NCI-H2227 treated with DMSO at 0.1 percent for 48 hours (cell line): Measurements from ENCODE around the gene OTOP2.
"Not testable (repeated sequence)": the region's sequence is repeated elsewhere in the genome, so short reads cannot be mapped to it uniquely, and the experiment has no call there.

ENCODE experiments used
- DNase-seq: peaks from one replicate; lab custom pipeline; 2025; lab: John Stamatoyannopoulos, UW

Gene OTOP2

GRCh38 chr17:74952431-74953133 lies 28.5 kb downstream of the OTOP2 start:
- no peak for DNase-seq

GRCh38 chr17:74953134-74953687 lies 29.1 kb downstream of the OTOP2 start:
- no peak for DNase-seq

- no peak for DNase-seq
Measured at GRCh38 chr17:74954115-74954514, 30.0 kb downstream of the OTOP2 start.

GRCh38 chr17:74954665-74955421 lies 30.8 kb downstream of the OTOP2 start:
- DNase-seq = no peak

GRCh38 chr17:74956093-74956492 lies 32.0 kb downstream of the OTOP2 start:
- DNase-seq = no peak

- peak; percentile 30 for DNase-seq
Measured at GRCh38 chr17:74957935-74958740, 34.1 kb downstream of the OTOP2 start.

- DNase-seq = no peak
Measured at GRCh38 chr17:74959826-74960515, 35.9 kb downstream of the OTOP2 start.

GRCh38 chr17:74960570-74961342 lies 36.7 kb downstream of the OTOP2 start:
- DNase-seq = no peak

GRCh38 chr17:74961657-74962350 lies 37.7 kb downstream of the OTOP2 start:
- peak; percentile 69 for DNase-seq

- no peak for DNase-seq
Measured at GRCh38 chr17:74962622-74963394, 38.7 kb downstream of the OTOP2 start.

- DNase-seq = no peak
Measured at GRCh38 chr17:74963656-74964055, 39.6 kb downstream of the OTOP2 start.

GRCh38 chr17:74964246-74964761 lies 40.2 kb downstream of the OTOP2 start:
- no peak for DNase-seq

- no peak for DNase-seq
Measured at GRCh38 chr17:74964988-74965622, 41.0 kb downstream of the OTOP2 start.

GRCh38 chr17:74968361-74968780 lies 44.3 kb downstream of the OTOP2 start:
- DNase-seq = no peak

GRCh38 chr17:74969501-74969900 lies 45.4 kb downstream of the OTOP2 start:
- not testable (repeated sequence) for DNase-seq

GRCh38 chr17:74970395-74970794 lies 46.3 kb downstream of the OTOP2 start:
- DNase-seq = no peak

- DNase-seq = no peak
Measured at GRCh38 chr17:74971069-74971841, 47.2 kb downstream of the OTOP2 start.

- DNase-seq = no peak
Measured at GRCh38 chr17:74971842-74972106, 47.7 kb downstream of the OTOP2 start.
